Islet of Langerhans (tissue), 1 donor: ENCODE results near the gene CCBE1.

Experiments
- FAIRE-seq: peaks from one replicate; lab custom pipeline; 2011; peaks lifted over from hg19 to GRCh38; lab: Jason Lieb, UNC

Gene CCBE1

DNA sequence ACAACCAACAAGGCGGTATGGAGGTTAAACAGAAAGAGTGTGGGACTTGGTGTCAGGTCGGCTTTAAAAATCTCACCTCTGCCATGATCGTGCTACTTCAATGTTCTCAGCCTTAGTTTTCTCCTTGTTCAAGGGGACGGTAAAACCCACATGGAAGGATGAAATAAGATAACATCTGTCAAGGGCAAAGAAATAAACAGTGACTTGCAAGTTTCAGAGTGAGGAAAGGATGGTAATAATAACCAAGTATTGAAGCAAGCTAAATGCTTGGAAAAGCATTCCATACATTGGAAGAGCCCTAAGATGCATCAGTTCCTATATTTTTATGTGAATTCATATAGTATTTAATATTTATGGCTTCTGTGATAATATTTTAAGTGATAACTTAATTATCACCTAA is 308.4 kb downstream of the CCBE1 start:
- FAIRE-seq, result no peak

DNA sequence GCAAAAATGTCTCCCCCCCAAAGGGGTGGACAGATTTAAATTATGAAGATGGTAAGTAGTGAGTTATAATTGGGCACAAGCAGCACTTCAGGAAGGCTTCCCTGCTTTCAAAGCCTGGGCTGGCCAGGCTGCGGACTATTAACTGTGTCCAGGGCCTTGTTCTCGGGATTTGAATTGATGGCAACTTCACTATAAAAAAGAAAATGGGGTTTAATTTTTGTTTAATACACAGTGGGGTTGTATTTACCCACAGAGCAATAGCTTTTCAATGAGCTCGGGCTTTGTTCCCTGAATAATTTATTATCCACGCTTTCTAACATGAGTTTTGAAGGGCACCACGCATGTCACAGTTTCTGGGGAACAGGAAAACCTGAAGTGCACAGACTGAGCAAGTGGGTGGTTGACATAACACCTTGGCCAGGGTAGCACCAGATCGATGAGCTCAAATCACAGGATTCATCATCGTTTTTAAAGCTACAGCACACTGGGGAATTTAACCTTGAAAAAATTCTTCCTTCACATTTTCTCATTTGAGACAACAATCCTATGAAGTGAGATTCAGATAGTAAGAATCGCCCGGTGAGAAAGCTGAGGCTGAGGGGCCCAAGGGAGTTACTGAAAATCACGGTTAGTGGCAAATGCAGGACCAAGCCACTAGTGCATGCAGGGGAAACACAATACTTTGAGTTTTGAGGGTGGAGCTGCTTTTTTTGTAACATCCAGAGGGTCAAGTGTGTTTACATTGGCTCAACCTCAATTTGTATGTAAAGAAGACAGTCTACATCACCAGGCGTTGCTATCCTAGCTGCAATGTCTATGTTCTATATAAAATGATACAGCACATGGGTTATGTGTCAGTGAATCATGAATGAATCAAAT is 309.3 kb downstream of the CCBE1 start:
- no peak for FAIRE-seq

DNA sequence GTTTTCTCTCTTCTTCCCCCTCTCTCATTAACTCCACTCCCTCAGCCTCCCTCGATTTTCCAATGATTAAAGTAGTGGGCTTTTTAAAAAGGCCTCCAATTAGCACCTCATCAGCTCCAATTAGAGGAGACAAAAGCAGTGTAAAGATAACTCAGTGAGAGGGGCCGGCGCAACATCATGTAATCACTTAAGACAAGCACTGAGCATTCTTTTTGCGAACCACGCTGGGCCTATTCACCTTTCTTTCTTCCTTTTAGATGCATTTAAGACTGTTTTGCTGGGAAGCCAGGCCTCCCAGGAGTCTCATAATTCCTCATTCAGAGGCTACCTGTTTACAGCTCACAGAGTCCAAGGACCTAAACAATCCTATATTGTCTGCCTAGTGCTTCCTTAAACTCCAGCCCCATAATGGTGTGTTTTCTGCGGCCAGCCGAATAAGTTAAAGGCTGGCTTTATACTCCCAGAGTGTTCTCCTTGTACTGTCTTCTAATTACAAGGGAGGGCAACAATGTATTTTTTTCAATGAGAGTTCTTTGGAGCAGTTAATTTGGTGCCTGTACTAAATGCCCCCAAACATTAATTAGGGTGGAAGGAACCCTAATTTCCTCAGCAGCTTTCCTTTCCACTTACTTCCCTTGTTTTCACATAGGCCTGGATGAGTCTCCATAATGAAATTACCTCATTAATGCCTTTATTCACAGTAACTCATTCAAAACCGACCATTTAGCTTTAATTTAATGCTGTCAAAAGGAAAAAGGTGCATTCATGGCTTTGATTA is 310.1 kb downstream of the CCBE1 start:
- no peak for FAIRE-seq

DNA sequence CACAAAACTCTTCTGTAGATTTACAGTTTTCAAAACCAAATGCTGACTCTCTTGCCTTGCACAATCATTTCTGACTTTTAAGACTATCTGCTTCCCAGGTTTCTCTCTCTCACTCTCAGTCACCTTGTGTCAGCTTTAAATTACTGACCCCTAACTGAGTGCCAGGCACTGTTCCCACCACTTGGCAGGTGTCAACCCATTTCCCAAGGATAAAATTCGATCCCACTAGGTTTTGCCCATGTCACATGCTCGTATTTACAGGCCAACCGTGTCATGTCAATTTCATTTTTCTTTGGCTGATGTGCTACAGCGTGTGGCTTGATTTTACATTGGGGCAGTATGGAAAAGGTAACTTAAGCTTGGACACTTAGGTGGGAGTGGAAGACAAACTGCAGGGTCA is 312.0 kb downstream of the CCBE1 start:
- no peak for FAIRE-seq

DNA sequence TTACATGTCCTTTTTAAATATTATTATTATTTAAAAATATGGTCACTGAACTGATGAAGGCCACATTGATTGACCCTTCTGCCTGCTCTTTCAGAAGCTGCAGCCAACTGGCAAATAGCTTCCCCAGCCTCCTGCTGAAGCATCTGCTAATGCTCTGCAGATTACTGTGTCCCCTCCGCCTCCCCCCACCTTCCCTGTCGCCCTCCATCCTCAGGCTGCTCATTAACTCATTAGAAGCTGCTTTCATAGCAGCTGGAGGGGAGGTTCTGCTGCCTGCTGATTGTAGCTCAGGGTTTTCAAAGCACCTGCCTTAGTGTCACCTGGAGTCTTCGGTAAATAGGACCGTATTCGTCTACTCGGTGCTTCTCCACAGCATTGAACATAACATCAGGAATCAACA is 313.4 kb downstream of the CCBE1 start:
- FAIRE-seq, result no peak

DNA sequence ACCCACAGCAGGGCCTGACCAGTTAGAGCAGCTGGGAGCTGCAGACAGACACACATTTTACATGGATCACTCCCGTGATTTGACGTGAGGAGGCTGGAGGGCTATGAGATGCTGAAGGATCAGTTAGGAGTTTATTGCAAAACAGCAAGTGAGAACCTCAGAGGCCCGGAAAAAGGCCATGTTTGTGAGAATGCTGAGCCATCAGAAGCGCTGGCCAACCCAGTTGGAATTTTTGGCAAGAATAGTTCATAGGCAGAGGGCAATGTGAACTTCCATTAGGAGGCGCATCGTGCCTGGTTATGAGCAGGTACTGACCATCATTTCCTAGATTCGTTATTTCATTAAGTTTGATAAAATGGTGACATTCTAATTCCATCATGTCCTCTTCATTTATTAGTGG is 314.8 kb downstream of the CCBE1 start:
- no peak for FAIRE-seq

DNA sequence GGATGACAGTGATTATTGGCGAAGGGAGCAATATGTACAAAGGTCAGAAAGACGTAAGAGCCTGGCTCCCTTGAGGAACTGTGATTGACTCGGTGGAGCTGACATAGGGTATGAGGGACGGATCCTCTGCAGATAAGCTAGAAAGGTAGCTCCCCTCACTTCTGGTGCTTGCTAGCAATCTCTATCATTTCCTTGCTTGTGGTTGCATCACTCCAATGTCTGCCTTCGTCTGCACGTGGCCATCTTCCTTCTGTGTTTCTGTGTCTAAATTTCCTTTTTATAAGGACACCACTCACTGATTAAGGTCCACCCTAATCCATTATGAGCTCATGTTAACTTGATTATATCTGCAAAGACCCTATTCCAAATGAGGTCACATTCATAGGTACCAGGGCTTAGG is 315.3 kb downstream of the CCBE1 start:
- FAIRE-seq, result no peak
